Activated naive CD8-positive, alpha-beta T cell treated with anti-CD3 and anti-CD28 coated beads, Interleukin-2, amount 10 ng/mL, durations not matched to agents 7 days and 5 days (primary cell): Measurements from ENCODE around the gene CDC45. TPM values are rescaled to one million over a fixed set of nuclear protein-coding genes. Genes with fewer than 3 reads are reported as not detected.

Experiments
- ATAC-seq: fragments of 150-1000 bp; cut with Tn5 transposase; one replicate; pipeline ENCODE4 v1.10.0; 2021; ENCODE audit warnings: low read depth, moderate library complexity
- POLR2A ChIA-PET: fragments of 350-600 bp; sonication (Branson Sonifier 250); formaldehyde crosslinking; loops from one replicate; lab custom pipeline; 2021; ENCODE audit warnings: antibody characterized with exemption; lab: Charles Lee
- DNase-seq: peaks from one replicate; pipeline ENCODE4 v3.0.0; 2021
- H3K27ac Mint-ChIP-seq: one replicate; pipeline ENCODE4 v1.8.0; 2022; ENCODE audit warnings: mild to moderate bottlenecking, mixed read lengths
- H3K27me3 Mint-ChIP-seq: one replicate; pipeline ENCODE4 v1.8.0; 2022; ENCODE audit warnings: mild to moderate bottlenecking, moderate library complexity, mixed read lengths
- H3K36me3 Mint-ChIP-seq: one replicate; pipeline ENCODE4 v1.8.0; 2021; ENCODE audit warnings: mild to moderate bottlenecking, mixed read lengths
- H3K4me1 Mint-ChIP-seq: one replicate; pipeline ENCODE4 v1.8.0; 2021; ENCODE audit warnings: mixed read lengths
- H3K4me3 Mint-ChIP-seq: one replicate; pipeline ENCODE4 v1.8.0; 2022; ENCODE audit warnings: mild to moderate bottlenecking, moderate library complexity, mixed read lengths
- H3K9me3 Mint-ChIP-seq: one replicate; pipeline ENCODE4 v1.8.0; 2021; ENCODE audit warnings: mixed read lengths
- total RNA-seq, 2 experiments: library from RNA; stranded (reverse); gene quantifications; one replicate each; pipeline ENCODE4 v1.2.3, GENCODE V29; 2021

CDC45 gene
- total RNA-seq, 2 experiments from 2014 or later = 54.2 to 56.1 TPM

GRCh38 chr22:19509923-19510322 is 30.2 kb downstream of the CDC45 start:
- H3K4me1 Mint-ChIP-seq = peaks cover 23% of the 10 kb centered on the region
- no peak for ATAC-seq
- no peak for DNase-seq
- H3K9me3 Mint-ChIP-seq = peaks cover 2% of the 10 kb centered on the region
- H3K27ac Mint-ChIP-seq = no peak overlapping the region
- H3K27me3 Mint-ChIP-seq = no peaks in the 10 kb centered on the region
- POLR2A ChIA-PET = no interaction called here
- no peak overlapping the region for H3K4me3 Mint-ChIP-seq
- peaks cover 63% of the 10 kb centered on the region for H3K36me3 Mint-ChIP-seq

- no peak for ATAC-seq
- Mint-ChIP-seq H3K27ac (no peak overlapping the region), H3K4me3 (no peak overlapping the region), H3K9me3 (peaks cover 2% of the 10 kb centered on the region), H3K27me3 (no peaks in the 10 kb centered on the region), H3K36me3 (peaks cover 60% of the 10 kb centered on the region), H3K4me1 (peaks cover 13% of the 10 kb centered on the region)
- POLR2A ChIA-PET = no interaction called here
- DNase-seq = no peak
Observed at GRCh38 chr22:19510919-19511341, 31.2 kb downstream of the CDC45 start.

- Mint-ChIP-seq H3K36me3 (peaks cover 55% of the 10 kb centered on the region), H3K4me3 (no peak overlapping the region)
Observed at GRCh38 chr22:19513823-19514222, 34.1 kb downstream of the CDC45 start.

GRCh38 chr22:19514831-19515565 is 35.3 kb downstream of the CDC45 start:
- H3K4me3 Mint-ChIP-seq = no peak overlapping the region
- H3K9me3 Mint-ChIP-seq = peaks cover 2% of the 10 kb centered on the region
- no peak overlapping the region for H3K27ac Mint-ChIP-seq
- DNase-seq (no peak), ATAC-seq (no peak)
- peaks cover 10% of the 10 kb centered on the region for H3K4me1 Mint-ChIP-seq
- H3K27me3 Mint-ChIP-seq = no peaks in the 10 kb centered on the region
- POLR2A ChIA-PET = interaction anchor here (0.6 kb wide), 1 partner anchor 17 kb away, joined by 4 read pairs; no protein-coding TSS in a partner anchor
- H3K36me3 Mint-ChIP-seq = peaks cover 45% of the 10 kb centered on the region

More at GRCh38 chr22:19513823-19514222, 34.1 kb downstream of the CDC45 start:
- Mint-ChIP-seq H3K4me1 (peaks cover 10% of the 10 kb centered on the region), H3K27ac (no peak overlapping the region), H3K27me3 (no peaks in the 10 kb centered on the region), H3K9me3 (peaks cover 2% of the 10 kb centered on the region)
- POLR2A ChIA-PET = interaction anchor here (0.6 kb wide), 1 partner anchor 94 kb away, joined by 3 read pairs; no protein-coding TSS in a partner anchor
- ATAC-seq = no peak
- DNase-seq = no peak

- peaks cover 40% of the 10 kb centered on the region for H3K36me3 Mint-ChIP-seq
- no peak for DNase-seq
- POLR2A ChIA-PET = no interaction called here
- no peak overlapping the region for H3K27ac Mint-ChIP-seq
- no peak overlapping the region for H3K4me3 Mint-ChIP-seq
- no peaks in the 10 kb centered on the region for H3K27me3 Mint-ChIP-seq
- peaks cover 2% of the 10 kb centered on the region for H3K9me3 Mint-ChIP-seq
- H3K4me1 Mint-ChIP-seq = peaks cover 10% of the 10 kb centered on the region
- ATAC-seq = no peak
Observed at GRCh38 chr22:19515654-19516377, 36.1 kb downstream of the CDC45 start.

GRCh38 chr22:19516378-19517170 is 36.9 kb downstream of the CDC45 start:
- DNase-seq (no peak), ATAC-seq (no peak)
- no peak overlapping the region for H3K4me3 Mint-ChIP-seq
- peaks cover 2% of the 10 kb centered on the region for H3K9me3 Mint-ChIP-seq
- POLR2A ChIA-PET = no interaction called here
- H3K27ac Mint-ChIP-seq = no peak overlapping the region
- H3K27me3 Mint-ChIP-seq = no peaks in the 10 kb centered on the region
- peaks cover 10% of the 10 kb centered on the region for H3K4me1 Mint-ChIP-seq
- peaks cover 34% of the 10 kb centered on the region for H3K36me3 Mint-ChIP-seq

- Mint-ChIP-seq H3K9me3 (peaks cover 2% of the 10 kb centered on the region), H3K27ac (no peak overlapping the region), H3K4me1 (peaks cover 10% of the 10 kb centered on the region), H3K36me3 (peaks cover 30% of the 10 kb centered on the region), H3K4me3 (no peak overlapping the region), H3K27me3 (no peaks in the 10 kb centered on the region)
- POLR2A ChIA-PET = no interaction called here
- ATAC-seq = no peak
- DNase-seq = no peak
Observed at GRCh38 chr22:19517171-19517500, 37.4 kb downstream of the CDC45 start.

GRCh38 chr22:19517919-19518611 is 38.3 kb downstream of the CDC45 start:
- Mint-ChIP-seq H3K9me3 (peaks cover 2% of the 10 kb centered on the region), H3K36me3 (peaks cover 22% of the 10 kb centered on the region), H3K4me3 (no peak overlapping the region), H3K27ac (no peak overlapping the region), H3K4me1 (peaks cover 12% of the 10 kb centered on the region), H3K27me3 (peaks cover 4% of the 10 kb centered on the region)
- DNase-seq (no peak), ATAC-seq (no peak)
- POLR2A ChIA-PET = no interaction called here

GRCh38 chr22:19518635-19519034 is 38.9 kb downstream of the CDC45 start:
- Mint-ChIP-seq H3K4me1 (peaks cover 12% of the 10 kb centered on the region), H3K27me3 (peaks cover 7% of the 10 kb centered on the region), H3K36me3 (peaks cover 16% of the 10 kb centered on the region), H3K9me3 (peaks cover 2% of the 10 kb centered on the region), H3K27ac (no peak overlapping the region), H3K4me3 (no peak overlapping the region)
- DNase-seq (no peak), ATAC-seq (no peak)
- POLR2A ChIA-PET = no interaction called here

GRCh38 chr22:19519041-19519926 is 39.6 kb downstream of the CDC45 start:
- Mint-ChIP-seq H3K4me3 (no peak overlapping the region), H3K27ac (no peak overlapping the region), H3K9me3 (no peaks in the 10 kb centered on the region), H3K36me3 (peaks cover 11% of the 10 kb centered on the region), H3K27me3 (peaks cover 7% of the 10 kb centered on the region), H3K4me1 (peaks cover 7% of the 10 kb centered on the region)
- no peak for ATAC-seq
- DNase-seq = no peak
- POLR2A ChIA-PET = no interaction called here

- H3K4me1 Mint-ChIP-seq = peaks cover 2% of the 10 kb centered on the region
- DNase-seq (no peak), ATAC-seq (no peak)
- POLR2A ChIA-PET = no interaction called here
- no peaks in the 10 kb centered on the region for H3K9me3 Mint-ChIP-seq
- H3K27ac Mint-ChIP-seq = no peak overlapping the region
- peaks cover 10% of the 10 kb centered on the region for H3K36me3 Mint-ChIP-seq
- H3K27me3 Mint-ChIP-seq = peaks cover 12% of the 10 kb centered on the region
- H3K4me3 Mint-ChIP-seq = no peak overlapping the region
Observed at GRCh38 chr22:19520007-19520406, 40.3 kb downstream of the CDC45 start.

- no peak overlapping the region for H3K27ac Mint-ChIP-seq
- peaks cover 5% of the 10 kb centered on the region for H3K36me3 Mint-ChIP-seq
- H3K27me3 Mint-ChIP-seq = peaks cover 14% of the 10 kb centered on the region
- no peaks in the 10 kb centered on the region for H3K9me3 Mint-ChIP-seq
- no peak overlapping the region for H3K4me3 Mint-ChIP-seq
- ATAC-seq (no peak), DNase-seq (peak; percentile 21)
- POLR2A ChIA-PET = no interaction called here
- peaks cover 2% of the 10 kb centered on the region for H3K4me1 Mint-ChIP-seq
Observed at GRCh38 chr22:19520566-19521305, 41.0 kb downstream of the CDC45 start.
